Measurements from ENCODE around the gene CXCL13. TPM values are rescaled to one million over a fixed set of nuclear protein-coding genes. Genes with fewer than 3 reads are reported as not detected.

Gene CXCL13
- total RNA-seq, 1 donor from 2014 or later: 87.2 TPM

- no peak for DNase-seq (ENCODE audit: low spot score)
- Mint-ChIP-seq H3K36me3 (ENCODE audit: low read depth) (peaks cover 9% of the 10 kb centered on the region), H3K4me1 (ENCODE audit: low read depth) (peaks cover 60% of the 10 kb centered on the region), H3K9me3 (peaks cover 12% of the 10 kb centered on the region), H3K27ac (peak overlapping the region; percentile 55), H3K4me3 (ENCODE audit: low read depth) (no peak overlapping the region), H3K27me3 (ENCODE audit: low read depth) (no peaks in the 10 kb centered on the region)
- intact Hi-C loops (cut with micrococcal nuclease): loop anchor here (10.0 kb wide), 2 partner anchors 1518 to 1558 kb away; partner anchors contain the start of gene CXCL10
Measured at GRCh38 chr4:77582711-77583110, 22.9 kb upstream of the CXCL13 start.

- Mint-ChIP-seq H3K36me3 (ENCODE audit: low read depth) (peaks cover 26% of the 10 kb centered on the region), H3K9me3 (peaks cover 12% of the 10 kb centered on the region), H3K4me3 (ENCODE audit: low read depth) (peak overlapping the region; percentile 65), H3K27ac (peak overlapping the region; percentile 67), H3K27me3 (ENCODE audit: low read depth) (no peaks in the 10 kb centered on the region), H3K4me1 (ENCODE audit: low read depth) (peaks cover 61% of the 10 kb centered on the region)
- DNase-seq (ENCODE audit: low spot score): peak; percentile 51
- intact Hi-C loops (cut with micrococcal nuclease): loop anchor here (1.0 to 10.0 kb wide), 12 partner anchors 8 to 1562 kb away; partner anchors contain the start of genes CXCL10 and MRPL1
Measured at GRCh38 chr4:77586951-77587383, 18.7 kb upstream of the CXCL13 start.

- Mint-ChIP-seq H3K4me3 (ENCODE audit: low read depth) (no peak overlapping the region), H3K4me1 (ENCODE audit: low read depth) (peaks cover 73% of the 10 kb centered on the region), H3K9me3 (no peaks in the 10 kb centered on the region), H3K27ac (no peak overlapping the region), H3K27me3 (ENCODE audit: low read depth) (no peaks in the 10 kb centered on the region), H3K36me3 (ENCODE audit: low read depth) (peaks cover 18% of the 10 kb centered on the region)
- intact Hi-C loops (cut with micrococcal nuclease): no loop called here
- DNase-seq (ENCODE audit: low spot score): no peak
Measured at GRCh38 chr4:77590482-77590881, 15.1 kb upstream of the CXCL13 start.

GRCh38 chr4:77591532-77591931 is 14.1 kb upstream of the CXCL13 start:
- no peaks in the 10 kb centered on the region for H3K27me3 Mint-ChIP-seq (ENCODE audit: low read depth)
- peaks cover 2% of the 10 kb centered on the region for H3K9me3 Mint-ChIP-seq
- peaks cover 72% of the 10 kb centered on the region for H3K4me1 Mint-ChIP-seq (ENCODE audit: low read depth)

DNA sequence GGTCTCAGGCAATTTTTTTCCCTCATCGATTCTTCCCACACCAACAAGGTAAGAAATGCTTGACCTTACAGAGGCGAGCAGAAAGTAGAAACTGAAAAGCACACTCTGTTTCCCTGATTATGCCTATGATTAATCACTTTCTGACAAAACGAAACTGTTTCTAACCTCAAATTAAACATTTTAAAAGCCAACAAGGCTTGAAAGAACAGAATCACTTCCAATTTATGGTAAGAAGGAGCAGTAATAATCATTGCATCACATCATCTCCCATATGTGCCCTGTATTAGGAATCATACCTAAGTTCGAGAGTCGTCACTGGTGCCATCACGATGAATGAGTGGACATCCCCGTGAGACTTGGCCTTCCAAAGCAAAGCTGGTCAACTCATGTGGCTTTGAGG is 12.5 kb upstream of the CXCL13 start:
- peak overlapping the region; percentile 70 for H3K27ac Mint-ChIP-seq
- H3K4me3 Mint-ChIP-seq (ENCODE audit: low read depth): no peak overlapping the region
- peaks cover 21% of the 10 kb centered on the region for H3K36me3 Mint-ChIP-seq (ENCODE audit: low read depth)
- intact Hi-C loops (cut with micrococcal nuclease): loop anchor here (1.0 kb wide), 1 partner anchor 517 kb away; no protein-coding TSS in a partner anchor
- peaks cover 2% of the 10 kb centered on the region for H3K9me3 Mint-ChIP-seq
- no peak for DNase-seq (ENCODE audit: low spot score)
- H3K4me1 Mint-ChIP-seq (ENCODE audit: low read depth): peaks cover 63% of the 10 kb centered on the region
- no peaks in the 10 kb centered on the region for H3K27me3 Mint-ChIP-seq (ENCODE audit: low read depth)

More at GRCh38 chr4:77591532-77591931, 14.1 kb upstream of the CXCL13 start:
- no peak for DNase-seq (ENCODE audit: low spot score)
- Mint-ChIP-seq H3K36me3 (ENCODE audit: low read depth) (peaks cover 21% of the 10 kb centered on the region), H3K4me3 (ENCODE audit: low read depth) (no peak overlapping the region), H3K27ac (peak overlapping the region; percentile 83)
- intact Hi-C loops (cut with micrococcal nuclease): no loop called here

DNA sequence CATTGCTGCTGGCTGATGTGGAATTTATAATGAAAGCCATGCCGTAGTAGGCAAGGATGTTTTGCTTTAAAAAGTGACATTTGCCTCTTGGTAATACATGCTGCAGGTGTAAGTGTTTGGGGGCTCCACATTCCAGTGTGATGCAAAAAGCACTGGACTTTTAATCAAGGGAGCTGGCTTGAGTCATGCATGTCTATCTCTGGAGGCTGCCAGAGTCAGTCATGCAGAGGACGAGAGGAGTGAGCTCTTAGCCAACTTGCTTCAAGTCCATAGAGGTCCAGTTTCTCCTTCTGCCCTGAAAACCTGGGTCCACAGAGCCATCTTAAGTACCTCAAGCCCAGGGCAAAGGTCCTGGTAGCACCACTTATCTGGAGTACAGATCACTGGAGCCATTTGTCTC is 11.6 kb upstream of the CXCL13 start:
- peak overlapping the region; percentile 66 for H3K27ac Mint-ChIP-seq
- peaks cover 17% of the 10 kb centered on the region for H3K36me3 Mint-ChIP-seq (ENCODE audit: low read depth)
- H3K4me1 Mint-ChIP-seq (ENCODE audit: low read depth): peaks cover 55% of the 10 kb centered on the region
- no peaks in the 10 kb centered on the region for H3K27me3 Mint-ChIP-seq (ENCODE audit: low read depth)
- no peak overlapping the region for H3K4me3 Mint-ChIP-seq (ENCODE audit: low read depth)
- H3K9me3 Mint-ChIP-seq: peaks cover 2% of the 10 kb centered on the region
- no peak for DNase-seq (ENCODE audit: low spot score)
- intact Hi-C loops (cut with micrococcal nuclease): loop anchor here (1.0 kb wide), 1 partner anchor 518 kb away; no protein-coding TSS in a partner anchor

GRCh38 chr4:77595364-77595973 is 10.2 kb upstream of the CXCL13 start:
- peak overlapping the region; percentile 90 for H3K27ac Mint-ChIP-seq
- H3K4me1 Mint-ChIP-seq (ENCODE audit: low read depth): peaks cover 57% of the 10 kb centered on the region
- peak overlapping the region; percentile 49 for H3K4me3 Mint-ChIP-seq (ENCODE audit: low read depth)
- H3K9me3 Mint-ChIP-seq: peaks cover 2% of the 10 kb centered on the region
- DNase-seq (ENCODE audit: low spot score): no peak
- H3K27me3 Mint-ChIP-seq (ENCODE audit: low read depth): no peaks in the 10 kb centered on the region
- intact Hi-C loops (cut with micrococcal nuclease): loop anchor here (1.0 kb wide), 2 partner anchors 8 to 14 kb away; no protein-coding TSS in a partner anchor
- H3K36me3 Mint-ChIP-seq (ENCODE audit: low read depth): peaks cover 9% of the 10 kb centered on the region

DNA sequence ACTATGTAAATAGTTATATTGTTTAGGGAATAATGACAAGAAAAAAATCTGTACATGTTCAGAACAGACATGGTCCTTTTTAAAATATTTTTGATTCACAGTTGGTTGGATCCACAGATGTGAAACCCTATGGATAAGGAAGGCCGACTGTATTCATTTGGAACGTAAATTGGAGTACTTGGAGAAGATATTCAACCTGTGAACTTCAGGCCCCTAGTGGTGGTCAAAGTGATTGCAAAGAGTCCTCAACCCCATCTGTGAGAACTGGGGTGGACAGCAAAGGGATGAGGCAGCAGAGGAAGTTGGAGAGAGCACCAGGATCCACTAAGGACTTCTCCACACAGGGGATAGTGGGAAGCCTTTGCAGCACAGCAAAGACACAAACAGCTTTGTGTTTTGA is 6.2 kb upstream of the CXCL13 start:
- Mint-ChIP-seq H3K4me3 (ENCODE audit: low read depth) (no peak overlapping the region), H3K27me3 (ENCODE audit: low read depth) (peaks cover 4% of the 10 kb centered on the region), H3K4me1 (ENCODE audit: low read depth) (peaks cover 52% of the 10 kb centered on the region), H3K27ac (no peak overlapping the region), H3K9me3 (peaks cover 2% of the 10 kb centered on the region), H3K36me3 (ENCODE audit: low read depth) (peaks cover 3% of the 10 kb centered on the region)
- no peak for DNase-seq (ENCODE audit: low spot score)
- intact Hi-C loops (cut with micrococcal nuclease): no loop called here

DNA sequence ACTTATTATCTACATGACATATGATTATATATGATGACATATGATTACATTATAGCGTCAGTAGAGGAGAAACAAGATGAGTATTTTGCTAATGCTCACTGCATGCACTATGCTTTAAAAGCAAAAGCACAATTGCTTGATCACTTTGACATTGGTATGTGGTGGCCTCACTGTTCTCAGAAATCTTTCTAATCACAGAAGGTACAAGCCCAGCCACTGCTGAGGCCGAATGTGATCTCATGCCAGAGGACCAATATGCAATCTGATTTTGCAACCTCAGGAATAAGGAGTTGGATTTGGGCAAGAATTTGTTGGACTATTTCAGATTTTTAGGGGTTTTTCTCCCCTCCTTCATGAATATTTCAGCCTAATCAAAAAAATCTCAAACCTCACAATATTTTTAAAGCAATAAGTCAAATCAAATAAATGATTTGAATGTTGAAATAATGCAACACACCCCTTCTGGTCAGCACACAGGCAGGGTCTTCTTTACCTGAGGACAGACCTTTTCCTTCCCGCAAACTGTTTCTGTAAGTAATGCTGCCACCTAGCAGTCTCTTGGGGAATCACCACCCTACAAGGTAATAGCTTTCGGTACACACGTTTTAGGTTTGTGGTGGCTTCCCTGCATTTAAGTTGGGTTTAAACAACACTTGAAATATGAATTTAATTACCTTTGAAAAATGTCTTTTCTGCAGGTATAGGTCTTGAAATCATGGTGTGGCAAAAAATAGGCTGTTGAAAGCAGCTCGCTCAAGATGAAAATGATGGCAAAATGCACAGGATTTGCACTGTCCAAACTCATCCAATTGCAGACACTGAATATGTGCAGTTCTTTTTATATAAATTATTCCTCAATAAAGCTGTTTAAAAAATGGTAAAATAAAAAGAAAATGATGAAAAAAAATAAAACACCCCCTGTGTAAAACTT is 4.8 kb upstream of the CXCL13 start:
- intact Hi-C loops (cut with micrococcal nuclease): loop anchor here (1.0 to 2.0 kb wide), 6 partner anchors 14 to 215 kb away; no protein-coding TSS in a partner anchor
- Mint-ChIP-seq H3K4me1 (ENCODE audit: low read depth) (peaks cover 40% of the 10 kb centered on the region), H3K27me3 (ENCODE audit: low read depth) (peaks cover 10% of the 10 kb centered on the region), H3K9me3 (peaks cover 1% of the 10 kb centered on the region), H3K4me3 (ENCODE audit: low read depth) (no peak overlapping the region), H3K27ac (no peak overlapping the region), H3K36me3 (ENCODE audit: low read depth) (peaks cover 1% of the 10 kb centered on the region)
- DNase-seq (ENCODE audit: low spot score): no peak

GRCh38 chr4:77601614-77602187 is 3.9 kb upstream of the CXCL13 start:
- Mint-ChIP-seq H3K36me3 (ENCODE audit: low read depth) (no peaks in the 10 kb centered on the region), H3K27me3 (ENCODE audit: low read depth) (peaks cover 13% of the 10 kb centered on the region), H3K27ac (peak overlapping the region; percentile 26), H3K9me3 (no peaks in the 10 kb centered on the region), H3K4me3 (ENCODE audit: low read depth) (no peak overlapping the region), H3K4me1 (ENCODE audit: low read depth) (peaks cover 35% of the 10 kb centered on the region)
- no peak for DNase-seq (ENCODE audit: low spot score)
- intact Hi-C loops (cut with micrococcal nuclease): loop anchor here (1.0 to 2.0 kb wide), 6 partner anchors 15 to 216 kb away; no protein-coding TSS in a partner anchor

- Mint-ChIP-seq H3K36me3 (ENCODE audit: low read depth) (no peaks in the 10 kb centered on the region), H3K27me3 (ENCODE audit: low read depth) (peaks cover 22% of the 10 kb centered on the region), H3K9me3 (no peaks in the 10 kb centered on the region), H3K4me1 (ENCODE audit: low read depth) (peaks cover 19% of the 10 kb centered on the region), H3K4me3 (ENCODE audit: low read depth) (no peak overlapping the region), H3K27ac (no peak overlapping the region)
- intact Hi-C loops (cut with micrococcal nuclease): no loop called here
- DNase-seq (ENCODE audit: low spot score): no peak
Measured at GRCh38 chr4:77613267-77613666, 7.6 kb downstream of the CXCL13 start.

GRCh38 chr4:77615153-77615552 is 9.5 kb downstream of the CXCL13 start:
- Mint-ChIP-seq H3K27ac (no peak overlapping the region), H3K36me3 (ENCODE audit: low read depth) (no peaks in the 10 kb centered on the region), H3K4me1 (ENCODE audit: low read depth) (peaks cover 26% of the 10 kb centered on the region), H3K9me3 (no peaks in the 10 kb centered on the region), H3K4me3 (ENCODE audit: low read depth) (no peak overlapping the region), H3K27me3 (ENCODE audit: low read depth) (peaks cover 28% of the 10 kb centered on the region)
- intact Hi-C loops (cut with micrococcal nuclease): no loop called here
- no peak for DNase-seq (ENCODE audit: low spot score)

All from activated T-helper 2 cell treated with anti-CD3 and anti-CD28 coated beads, Interferon-gamma antibody, Interleukin-2, Interleukin-4, amounts not matched to agents 10 μg/mL and 5 μg/mL and 100 μg/mL, durations not matched to agents 14 hours and 24 hours and 36 hours (primary cell).